Activated T-helper 1 cell treated with Interleukin-2 at 50 U/mL for 16 hours (primary cell): Measurements from ENCODE around the gene PRIMPOL.
"Not testable (repeated sequence)": the region's sequence is repeated elsewhere in the genome, so short reads cannot be mapped to it uniquely, and the experiment has no call there.

Source experiments
- DNase-seq: peaks from one replicate; pipeline ENCODE4 v3.0.0-alpha.2; 2020; ENCODE audit warnings: low read depth

PRIMPOL gene

GRCh38 chr4:184715526-184715925, 66.0 kb downstream of the PRIMPOL start:
- no peak for DNase-seq

GRCh38 chr4:184719407-184719806, 69.9 kb downstream of the PRIMPOL start:
- DNase-seq, result no peak

GRCh38 chr4:184721254-184721653, 71.7 kb downstream of the PRIMPOL start:
- no peak for DNase-seq

GRCh38 chr4:184722798-184723197, 73.3 kb downstream of the PRIMPOL start:
- no peak for DNase-seq

GRCh38 chr4:184727430-184727829, 77.9 kb downstream of the PRIMPOL start:
- no peak for DNase-seq

- DNase-seq, result no peak
These were observed 79.3 kb downstream of the PRIMPOL start for GRCh38 chr4:184728858-184729257.

GRCh38 chr4:184729946-184730345, 80.4 kb downstream of the PRIMPOL start:
- DNase-seq, result no peak

- no peak for DNase-seq
These were observed 81.5 kb downstream of the PRIMPOL start for GRCh38 chr4:184731056-184731455.

GRCh38 chr4:184732126-184732525, 82.6 kb downstream of the PRIMPOL start:
- DNase-seq, result no peak

GRCh38 chr4:184733654-184734524, 84.4 kb downstream of the PRIMPOL start, which contains the start of gene CENPU:
Gene CENPU (minus strand): TSS chr4:184734096. CDS start chr4:184734062, 34 bp downstream.
- peak; percentile 94 for DNase-seq

- no peak for DNase-seq
These were observed 85.2 kb downstream of the PRIMPOL start for GRCh38 chr4:184734758-184735157.

- DNase-seq, result not testable (repeated sequence)
These were observed 90.0 kb downstream of the PRIMPOL start for GRCh38 chr4:184739575-184739974.

- no peak for DNase-seq
These were observed 91.4 kb downstream of the PRIMPOL start for GRCh38 chr4:184740980-184741391.

- not testable (repeated sequence) for DNase-seq
These were observed 92.1 kb downstream of the PRIMPOL start for GRCh38 chr4:184741651-184742050.

- no peak for DNase-seq
These were observed 94.1 kb downstream of the PRIMPOL start for GRCh38 chr4:184743650-184744049.

- no peak for DNase-seq
These were observed 94.7 kb downstream of the PRIMPOL start for GRCh38 chr4:184744236-184744635.
